GM23338 (cell line): ENCODE results near the gene CCDC124. TPM values are rescaled to one million over a fixed set of nuclear protein-coding genes. Genes with fewer than 3 reads are reported as not detected.
A peak's percentile ranks its signal among the peaks of the same experiment; 100 is the strongest.

Experiments
- ATAC-seq: fragments of 200-7000 bp; cut with Tn5 transposase; 3 replicates; pipeline ENCODE4 v1.9.1; 2020
- DNase-seq: peaks from one replicate; pipeline ENCODE4 v3.0.0-alpha.2; 2015; ENCODE audit warnings: low spot score
- H2AFZ ChIP-seq: fragments of 200-600 bp; sonication (generic); 2 replicates; pipeline ENCODE4 v1.8.0; 2016; ENCODE audit warnings: antibody characterized with exemption, mild to moderate bottlenecking, moderate library complexity
- H3F3A ChIP-seq: fragments of 200-600 bp; sonication (generic); replicated peaks from 2 replicates; pipeline ENCODE4 v1.8.0; 2017; ENCODE audit warnings: antibody characterized with exemption, mixed run types, low read depth
- H3K27ac ChIP-seq: fragments of 200-600 bp; sonication (generic); 2 replicates; pipeline ENCODE4 v1.6.1; 2016; ENCODE audit warnings: low read depth
- H3K27me3 ChIP-seq: fragments of 200-600 bp; sonication (generic); 2 replicates; pipeline ENCODE4 v1.8.0; 2016; ENCODE audit warnings: mild to moderate bottlenecking, mixed run types, moderate library complexity; ENCODE audit not compliant: insufficient read depth
- H3K36me3 ChIP-seq: fragments of 200-600 bp; sonication (generic); 2 replicates; pipeline ENCODE4 v1.8.0; 2016; ENCODE audit warnings: mild to moderate bottlenecking; ENCODE audit not compliant: insufficient read depth
- H3K4me1 ChIP-seq: fragments of 200-600 bp; sonication (generic); 2 replicates; pipeline ENCODE4 v1.8.0; 2016; ENCODE audit warnings: mild to moderate bottlenecking, moderate library complexity; ENCODE audit not compliant: insufficient read depth
- H3K4me2 ChIP-seq: fragments of 200-600 bp; sonication (generic); 2 replicates; pipeline ENCODE4 v1.7.1; 2017; ENCODE audit warnings: mixed run types
- H3K4me3 ChIP-seq: fragments of 200-600 bp; sonication (generic); 2 replicates; pipeline ENCODE4 v1.6.1; 2016; ENCODE audit warnings: mixed run types
- H3K79me2 ChIP-seq: fragments of 200-600 bp; sonication (generic); replicated peaks from 2 replicates; pipeline ENCODE4 v1.8.0; 2017; ENCODE audit warnings: mild to moderate bottlenecking; ENCODE audit not compliant: insufficient read depth
- H3K9me2 ChIP-seq: fragments of 200-600 bp; sonication (generic); 2 replicates; pipeline ENCODE4 v1.8.0; 2017; ENCODE audit not compliant: insufficient read depth
- H4K20me1 ChIP-seq: fragments of 200-600 bp; sonication (generic); replicated peaks from 2 replicates; pipeline ENCODE4 v1.8.0; 2017; ENCODE audit warnings: mild to moderate bottlenecking; ENCODE audit not compliant: insufficient read depth
- H3K27ac Mint-ChIP-seq: 2 replicates; pipeline ENCODE4 v1.8.0; 2020; ENCODE audit warnings: inconsistent platforms, mild to moderate bottlenecking, moderate library complexity, mixed read lengths
- H3K27me3 Mint-ChIP-seq: 3 replicates; pipeline ENCODE4 v1.8.0; 2022; ENCODE audit warnings: low read depth, mild to moderate bottlenecking, moderate library complexity, mixed read lengths, inconsistent platforms; ENCODE audit not compliant: insufficient read depth, poor library complexity
- H3K36me3 Mint-ChIP-seq: 3 replicates; pipeline ENCODE4 v1.8.0; 2021; ENCODE audit warnings: low read depth, mild to moderate bottlenecking, inconsistent platforms, moderate library complexity, mixed read lengths
- H3K4me1 Mint-ChIP-seq: 3 replicates; pipeline ENCODE4 v1.8.0; 2020; ENCODE audit warnings: mild to moderate bottlenecking, inconsistent platforms, mixed read lengths
- H3K4me3 Mint-ChIP-seq: 3 replicates; pipeline ENCODE4 v1.8.0; 2021; ENCODE audit warnings: moderate library complexity, mild to moderate bottlenecking, inconsistent platforms, mixed read lengths
- H3K9me3 Mint-ChIP-seq: 3 replicates; pipeline ENCODE4 v1.8.0; 2020; ENCODE audit warnings: moderate library complexity, mild to moderate bottlenecking, inconsistent platforms, mixed read lengths
- CREB1 ChIP-seq: fragments of 250-450 bp; sonication (Bioruptor Pico); IDR thresholded peaks from 2 replicates; pipeline ENCODE4 v1.5.0; 2020; ENCODE audit warnings: low read depth, mild to moderate bottlenecking, moderate library complexity
- ETS1 ChIP-seq: IDR thresholded peaks from 2 replicates; pipeline ENCODE4 v1.6.1; 2016; ENCODE audit warnings: antibody characterized with exemption
- JUNB ChIP-seq: IDR thresholded peaks from one replicate; pipeline ENCODE4 v1.6.1; 2016; ENCODE audit warnings: antibody characterized with exemption; ENCODE audit not compliant: unreplicated experiment
- NANOG ChIP-seq: IDR thresholded peaks from 2 replicates; pipeline ENCODE4 v1.6.1; 2016; ENCODE audit warnings: antibody characterized with exemption, borderline replicate concordance
- POLR2AphosphoS5 ChIP-seq: IDR thresholded peaks from 2 replicates; pipeline ENCODE4 v1.6.1; 2016; ENCODE audit warnings: antibody characterized with exemption, low read depth
- REST ChIP-seq: IDR thresholded peaks from one replicate; pipeline ENCODE4 v1.6.1; 2018; ENCODE audit warnings: antibody characterized with exemption; ENCODE audit not compliant: unreplicated experiment
- STAT1 ChIP-seq: IDR thresholded peaks from one replicate; pipeline ENCODE4 v1.6.1; 2016; ENCODE audit warnings: antibody characterized with exemption; ENCODE audit not compliant: unreplicated experiment
- ZNF114 ChIP-seq: fragments of 250-450 bp; sonication (Bioruptor Pico); IDR thresholded peaks from 2 replicates; pipeline ENCODE4 v1.5.0; 2020; ENCODE audit warnings: mild to moderate bottlenecking, moderate library complexity
- ZNF331 ChIP-seq: fragments of 250-450 bp; sonication (Bioruptor Pico); IDR thresholded peaks from 2 replicates; pipeline ENCODE4 v1.5.0; 2020; ENCODE audit warnings: low read depth, mild to moderate bottlenecking, moderate library complexity
- polyA plus RNA-seq: library from polyadenylated mRNA; unstranded; fragments of >200 nt; fragmentation: Nextera tagmentation; extraction: Ambion mirVana; gene quantifications from 2 replicates; pipeline ENCODE4 v1.2.1, GENCODE V29; 2016
- total RNA-seq: library from RNA; depleted of rRNA; stranded (reverse); fragments of >200 nt; shearing (Covaris generic); gene quantifications from 2 replicates; pipeline ENCODE4 v1.2.3, GENCODE V29; 2014
- TF ChIP-seq, protein P1 (sequence below), 2 experiments: fragments of 200-600 bp in 1 of 2; sonication (generic) in 1 of 2; conservative IDR thresholded peaks; 2 replicates each; pipeline versions ENCODE4 v1.5.1 to v1.6.1; 2016 to 2017; ENCODE audit warnings: antibody characterized with exemption in 2 of 2, low read depth in 2 of 2, mild to moderate bottlenecking in 2 of 2, moderate library complexity in 1 of 2
- TF ChIP-seq, protein P2 (sequence below): fragments of 250-450 bp; sonication (Bioruptor Pico); IDR thresholded peaks from 2 replicates; pipeline ENCODE4 v1.5.0; 2020; ENCODE audit warnings: mild to moderate bottlenecking, moderate library complexity

Gene CCDC124
- total and polyA plus RNA-seq, 2 experiments from 2014 or later: 56.0 to 182 TPM

GRCh38 chr19:17965370-17966128, 32.7 kb downstream of the CCDC124 start:
- no peak for TF ChIP-seq STAT1
- TF ChIP-seq POLR2AphosphoS5: no peak
- no peak for TF ChIP-seq CREB1 (CRISPR knock-in tag)
- TF ChIP-seq, protein P1, sequence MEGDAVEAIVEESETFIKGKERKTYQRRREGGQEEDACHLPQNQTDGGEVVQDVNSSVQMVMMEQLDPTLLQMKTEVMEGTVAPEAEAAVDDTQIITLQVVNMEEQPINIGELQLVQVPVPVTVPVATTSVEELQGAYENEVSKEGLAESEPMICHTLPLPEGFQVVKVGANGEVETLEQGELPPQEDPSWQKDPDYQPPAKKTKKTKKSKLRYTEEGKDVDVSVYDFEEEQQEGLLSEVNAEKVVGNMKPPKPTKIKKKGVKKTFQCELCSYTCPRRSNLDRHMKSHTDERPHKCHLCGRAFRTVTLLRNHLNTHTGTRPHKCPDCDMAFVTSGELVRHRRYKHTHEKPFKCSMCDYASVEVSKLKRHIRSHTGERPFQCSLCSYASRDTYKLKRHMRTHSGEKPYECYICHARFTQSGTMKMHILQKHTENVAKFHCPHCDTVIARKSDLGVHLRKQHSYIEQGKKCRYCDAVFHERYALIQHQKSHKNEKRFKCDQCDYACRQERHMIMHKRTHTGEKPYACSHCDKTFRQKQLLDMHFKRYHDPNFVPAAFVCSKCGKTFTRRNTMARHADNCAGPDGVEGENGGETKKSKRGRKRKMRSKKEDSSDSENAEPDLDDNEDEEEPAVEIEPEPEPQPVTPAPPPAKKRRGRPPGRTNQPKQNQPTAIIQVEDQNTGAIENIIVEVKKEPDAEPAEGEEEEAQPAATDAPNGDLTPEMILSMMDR (conservative IDR thresholded peaks at IDR 0.05; ENCODE audit: low read depth in 2 of 2): no peak
- no peak for TF ChIP-seq ZNF114 (CRISPR knock-in tag)
- TF ChIP-seq, protein P2, sequence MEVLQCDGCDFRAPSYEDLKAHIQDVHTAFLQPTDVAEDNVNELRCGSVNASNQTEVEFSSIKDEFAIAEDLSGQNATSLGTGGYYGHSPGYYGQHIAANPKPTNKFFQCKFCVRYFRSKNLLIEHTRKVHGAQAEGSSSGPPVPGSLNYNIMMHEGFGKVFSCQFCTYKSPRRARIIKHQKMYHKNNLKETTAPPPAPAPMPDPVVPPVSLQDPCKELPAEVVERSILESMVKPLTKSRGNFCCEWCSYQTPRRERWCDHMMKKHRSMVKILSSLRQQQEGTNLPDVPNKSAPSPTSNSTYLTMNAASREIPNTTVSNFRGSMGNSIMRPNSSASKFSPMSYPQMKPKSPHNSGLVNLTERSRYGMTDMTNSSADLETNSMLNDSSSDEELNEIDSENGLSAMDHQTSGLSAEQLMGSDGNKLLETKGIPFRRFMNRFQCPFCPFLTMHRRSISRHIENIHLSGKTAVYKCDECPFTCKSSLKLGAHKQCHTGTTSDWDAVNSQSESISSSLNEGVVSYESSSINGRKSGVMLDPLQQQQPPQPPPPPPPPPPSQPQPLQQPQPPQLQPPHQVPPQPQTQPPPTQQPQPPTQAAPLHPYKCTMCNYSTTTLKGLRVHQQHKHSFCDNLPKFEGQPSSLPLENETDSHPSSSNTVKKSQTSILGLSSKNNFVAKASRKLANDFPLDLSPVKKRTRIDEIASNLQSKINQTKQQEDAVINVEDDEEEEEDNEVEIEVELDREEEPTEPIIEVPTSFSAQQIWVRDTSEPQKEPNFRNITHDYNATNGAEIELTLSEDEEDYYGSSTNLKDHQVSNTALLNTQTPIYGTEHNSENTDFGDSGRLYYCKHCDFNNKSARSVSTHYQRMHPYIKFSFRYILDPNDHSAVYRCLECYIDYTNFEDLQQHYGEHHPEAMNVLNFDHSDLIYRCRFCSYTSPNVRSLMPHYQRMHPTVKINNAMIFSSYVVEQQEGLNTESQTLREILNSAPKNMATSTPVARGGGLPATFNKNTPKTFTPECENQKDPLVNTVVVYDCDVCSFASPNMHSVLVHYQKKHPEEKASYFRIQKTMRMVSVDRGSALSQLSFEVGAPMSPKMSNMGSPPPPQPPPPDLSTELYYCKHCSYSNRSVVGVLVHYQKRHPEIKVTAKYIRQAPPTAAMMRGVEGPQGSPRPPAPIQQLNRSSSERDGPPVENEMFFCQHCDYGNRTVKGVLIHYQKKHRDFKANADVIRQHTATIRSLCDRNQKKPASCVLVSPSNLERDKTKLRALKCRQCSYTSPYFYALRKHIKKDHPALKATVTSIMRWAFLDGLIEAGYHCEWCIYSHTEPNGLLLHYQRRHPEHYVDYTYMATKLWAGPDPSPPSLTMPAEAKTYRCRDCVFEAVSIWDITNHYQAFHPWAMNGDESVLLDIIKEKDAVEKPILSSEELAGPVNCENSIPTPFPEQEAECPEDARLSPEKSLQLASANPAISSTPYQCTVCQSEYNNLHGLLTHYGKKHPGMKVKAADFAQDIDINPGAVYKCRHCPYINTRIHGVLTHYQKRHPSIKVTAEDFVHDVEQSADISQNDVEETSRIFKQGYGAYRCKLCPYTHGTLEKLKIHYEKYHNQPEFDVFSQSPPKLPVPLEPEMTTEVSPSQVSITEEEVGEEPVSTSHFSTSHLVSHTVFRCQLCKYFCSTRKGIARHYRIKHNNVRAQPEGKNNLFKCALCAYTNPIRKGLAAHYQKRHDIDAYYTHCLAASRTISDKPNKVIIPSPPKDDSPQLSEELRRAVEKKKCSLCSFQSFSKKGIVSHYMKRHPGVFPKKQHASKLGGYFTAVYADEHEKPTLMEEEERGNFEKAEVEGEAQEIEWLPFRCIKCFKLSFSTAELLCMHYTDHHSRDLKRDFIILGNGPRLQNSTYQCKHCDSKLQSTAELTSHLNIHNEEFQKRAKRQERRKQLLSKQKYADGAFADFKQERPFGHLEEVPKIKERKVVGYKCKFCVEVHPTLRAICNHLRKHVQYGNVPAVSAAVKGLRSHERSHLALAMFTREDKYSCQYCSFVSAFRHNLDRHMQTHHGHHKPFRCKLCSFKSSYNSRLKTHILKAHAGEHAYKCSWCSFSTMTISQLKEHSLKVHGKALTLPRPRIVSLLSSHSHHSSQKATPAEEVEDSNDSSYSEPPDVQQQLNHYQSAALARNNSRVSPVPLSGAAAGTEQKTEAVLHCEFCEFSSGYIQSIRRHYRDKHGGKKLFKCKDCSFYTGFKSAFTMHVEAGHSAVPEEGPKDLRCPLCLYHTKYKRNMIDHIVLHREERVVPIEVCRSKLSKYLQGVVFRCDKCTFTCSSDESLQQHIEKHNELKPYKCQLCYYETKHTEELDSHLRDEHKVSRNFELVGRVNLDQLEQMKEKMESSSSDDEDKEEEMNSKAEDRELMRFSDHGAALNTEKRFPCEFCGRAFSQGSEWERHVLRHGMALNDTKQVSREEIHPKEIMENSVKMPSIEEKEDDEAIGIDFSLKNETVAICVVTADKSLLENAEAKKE (CRISPR knock-in tag): no peak
- no peak for TF ChIP-seq REST
- TF ChIP-seq NANOG: no peak
- TF ChIP-seq ZNF331 (CRISPR knock-in tag): no peak
- TF ChIP-seq JUNB: no peak
- no peak for TF ChIP-seq ETS1
- H3K27ac ChIP-seq: no peak overlapping the region
- H3K36me3 ChIP-seq: no peaks in the 10 kb centered on the region
- H3K27ac Mint-ChIP-seq: no peak overlapping the region
- peaks cover 13% of the 10 kb centered on the region; the same call in 1 of the 2 replicates for H3K27me3 ChIP-seq
- no peaks in the 10 kb centered on the region; the same call in 1 of the 2 replicates for H4K20me1 ChIP-seq
- no peaks in the 10 kb centered on the region for H3K9me2 ChIP-seq
- ATAC-seq (no peak; the same call in 2 of the 3 replicates), DNase-seq (no peak)
- H3K79me2 ChIP-seq: no peaks in the 10 kb centered on the region
- peak overlapping the region; percentile 68; the same call in 1 of the 3 replicates for H3K4me3 Mint-ChIP-seq
- H3K4me2 ChIP-seq: no peak overlapping the region
- H3K4me1 ChIP-seq: peaks cover 11% of the 10 kb centered on the region; the same call in 1 of the 2 replicates
- peaks cover 21% of the 10 kb centered on the region for H3K27me3 Mint-ChIP-seq
- peaks cover 5% of the 10 kb centered on the region; the same call in 1 of the 2 replicates for H3F3A ChIP-seq
- peaks cover 17% of the 10 kb centered on the region for H3K4me1 Mint-ChIP-seq
- no peaks in the 10 kb centered on the region; the same call in 2 of the 3 replicates for H3K9me3 Mint-ChIP-seq
- no peak overlapping the region for H3K4me3 ChIP-seq
- no peak overlapping the region for H2AFZ ChIP-seq
- no peaks in the 10 kb centered on the region for H3K36me3 Mint-ChIP-seq
